ENCODE measurements around the gene RAB31. TPM values are rescaled to one million over a fixed set of nuclear protein-coding genes. Genes with fewer than 3 reads are reported as not detected.

RAB31 gene
- total RNA-seq, 4 donors from 2014 or later = 17.4 to 76.0 (median 45.0) TPM

GRCh38 chr18:9771977-9772660 lies 64.0 kb downstream of the RAB31 start:
- DNase-seq = no peak
- H3K27ac ChIP-seq = peak overlapping the region in 3 of 4 donors; percentile 2 to 35 (median 30)
- WGBS, 2 donors = 62 to 87% methylated on average over 8 to 9 of the region's 14 CpGs

DNA sequence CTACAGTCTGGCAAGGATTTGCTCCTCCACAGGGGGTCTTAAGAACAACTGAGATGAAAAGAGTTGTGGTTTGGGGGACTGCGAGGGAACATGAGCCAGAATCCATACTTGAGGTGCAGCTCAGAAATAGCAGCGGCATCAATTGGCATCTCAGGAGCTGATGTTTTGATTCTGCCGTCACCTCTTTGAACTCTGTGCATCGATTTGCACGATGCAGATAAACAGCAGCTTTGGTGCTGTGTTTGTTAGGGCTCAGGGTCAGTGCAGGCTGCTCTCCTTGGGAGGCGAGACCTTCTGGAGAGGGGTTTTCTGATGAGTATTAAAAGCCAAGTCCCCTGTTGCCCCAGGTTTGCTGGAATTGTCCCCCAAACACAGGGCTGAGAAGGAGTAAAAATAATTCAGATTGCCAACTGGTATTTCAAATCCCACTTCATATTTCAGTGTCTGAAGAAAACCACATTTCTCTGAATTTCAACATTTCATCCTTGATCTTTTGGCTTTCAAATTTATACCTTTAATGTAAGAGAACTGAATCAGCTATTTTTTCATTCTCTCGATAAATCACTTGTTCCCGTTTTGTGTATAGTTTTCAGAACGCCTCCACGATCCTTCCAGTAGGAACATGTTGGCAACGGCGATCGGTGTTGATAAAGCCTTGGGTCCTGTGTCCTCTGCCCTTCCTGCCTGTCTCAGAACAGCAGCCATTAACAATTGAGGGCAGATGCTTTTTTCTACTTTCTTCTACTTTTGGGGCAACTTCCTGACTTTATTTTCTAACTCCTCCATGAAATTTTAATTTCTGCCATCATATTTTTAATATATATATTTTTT lies 65.0 kb downstream of the RAB31 start:
- H3K27ac ChIP-seq = no peak overlapping the region
- no peak for DNase-seq
- WGBS, 2 donors = 79 to 89% methylated on average over 11 to 13 of the region's 13 CpGs
- intact Hi-C loops (cut with DNase I) = no loop called here
- no peak overlapping the region for H3K4me3 ChIP-seq
- peaks cover 0 to 27% (median 12%) of the 10 kb centered on the region in 3 donors for H3K4me1 ChIP-seq
- H3K36me3 ChIP-seq = no peaks in the 10 kb centered on the region
- H3K9me3 ChIP-seq = no peaks in the 10 kb centered on the region
- no peaks in the 10 kb centered on the region for H3K27me3 ChIP-seq
- TF ChIP-seq, protein P1, sequence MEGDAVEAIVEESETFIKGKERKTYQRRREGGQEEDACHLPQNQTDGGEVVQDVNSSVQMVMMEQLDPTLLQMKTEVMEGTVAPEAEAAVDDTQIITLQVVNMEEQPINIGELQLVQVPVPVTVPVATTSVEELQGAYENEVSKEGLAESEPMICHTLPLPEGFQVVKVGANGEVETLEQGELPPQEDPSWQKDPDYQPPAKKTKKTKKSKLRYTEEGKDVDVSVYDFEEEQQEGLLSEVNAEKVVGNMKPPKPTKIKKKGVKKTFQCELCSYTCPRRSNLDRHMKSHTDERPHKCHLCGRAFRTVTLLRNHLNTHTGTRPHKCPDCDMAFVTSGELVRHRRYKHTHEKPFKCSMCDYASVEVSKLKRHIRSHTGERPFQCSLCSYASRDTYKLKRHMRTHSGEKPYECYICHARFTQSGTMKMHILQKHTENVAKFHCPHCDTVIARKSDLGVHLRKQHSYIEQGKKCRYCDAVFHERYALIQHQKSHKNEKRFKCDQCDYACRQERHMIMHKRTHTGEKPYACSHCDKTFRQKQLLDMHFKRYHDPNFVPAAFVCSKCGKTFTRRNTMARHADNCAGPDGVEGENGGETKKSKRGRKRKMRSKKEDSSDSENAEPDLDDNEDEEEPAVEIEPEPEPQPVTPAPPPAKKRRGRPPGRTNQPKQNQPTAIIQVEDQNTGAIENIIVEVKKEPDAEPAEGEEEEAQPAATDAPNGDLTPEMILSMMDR (IDR thresholded peaks at IDR 0.05) = no peak
- no peak for TF ChIP-seq POLR2A (IDR thresholded peaks at IDR 0.05)

More at GRCh38 chr18:9771977-9772660, 64.0 kb downstream of the RAB31 start:
- Histone ChIP-seq H3K9me3 (no peaks in the 10 kb centered on the region), H3K27me3 (no peaks in the 10 kb centered on the region), H3K4me3 (no peak overlapping the region), H3K4me1 (peaks cover 0 to 27% (median 12%) of the 10 kb centered on the region in 3 donors), H3K36me3 (no peaks in the 10 kb centered on the region)
- intact Hi-C loops (cut with DNase I) = no loop called here
- TF ChIP-seq, protein P1 (IDR thresholded peaks at IDR 0.05) = no peak
- no peak for TF ChIP-seq POLR2A (IDR thresholded peaks at IDR 0.05)

DNA sequence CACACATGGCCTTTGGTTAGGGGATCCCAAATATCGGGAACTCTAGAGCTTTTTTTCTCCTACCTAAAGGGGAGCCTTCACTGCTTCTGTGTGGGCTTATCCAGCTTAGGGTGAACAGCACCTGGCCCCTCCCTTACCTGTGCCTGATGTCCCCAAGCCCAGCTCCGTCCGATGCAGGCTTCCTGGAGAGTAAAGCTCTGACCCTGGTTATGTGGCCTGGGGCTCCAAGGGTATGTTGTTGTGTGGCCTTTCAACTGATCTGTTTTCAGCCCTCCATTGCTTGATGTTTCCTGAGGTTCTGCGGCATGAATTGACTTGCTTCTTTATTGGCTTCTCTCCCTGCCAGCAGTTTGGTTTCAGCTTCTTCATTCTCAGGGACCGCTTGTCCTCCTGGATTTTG lies 66.0 kb downstream of the RAB31 start:
- no peak for DNase-seq
- TF ChIP-seq, protein P1 (IDR thresholded peaks at IDR 0.05) = no peak
- TF ChIP-seq POLR2A (IDR thresholded peaks at IDR 0.05) = no peak
- H3K27me3 ChIP-seq = no peaks in the 10 kb centered on the region
- no peaks in the 10 kb centered on the region for H3K36me3 ChIP-seq
- intact Hi-C loops (cut with DNase I) = no loop called here
- H3K9me3 ChIP-seq = no peaks in the 10 kb centered on the region
- no peak overlapping the region for H3K4me3 ChIP-seq
- 34 to 50% methylated on average over 5 of the region's 5 CpGs for WGBS, 2 donors
- H3K4me1 ChIP-seq = peaks cover 0 to 27% (median 12%) of the 10 kb centered on the region in 3 donors
- H3K27ac ChIP-seq = peak overlapping the region in 1 of 4 donors; percentile 14

DNA sequence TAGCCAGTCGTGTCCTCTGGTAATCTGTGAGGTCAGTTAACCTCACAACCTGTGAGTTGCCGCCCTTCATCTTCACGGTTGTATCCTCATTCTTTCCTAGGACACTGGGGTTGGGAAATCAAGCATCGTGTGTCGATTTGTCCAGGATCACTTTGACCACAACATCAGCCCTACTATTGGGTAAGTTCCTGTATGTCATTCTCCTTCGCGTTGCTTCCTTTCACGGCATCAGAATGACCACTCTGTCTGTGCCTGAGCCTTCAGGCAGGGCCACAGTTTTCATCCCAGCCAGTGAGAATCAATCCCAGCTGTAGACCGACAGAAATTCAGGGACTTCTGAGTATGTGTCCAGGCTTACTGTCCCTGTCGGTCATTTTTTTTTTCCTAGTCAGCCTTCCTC lies 67.1 kb downstream of the RAB31 start:
- Histone ChIP-seq H3K4me3 (no peak overlapping the region), H3K27me3 (no peaks in the 10 kb centered on the region), H3K4me1 (peaks cover 8 to 37% (median 12%) of the 10 kb centered on the region in 3 donors), H3K36me3 (no peaks in the 10 kb centered on the region), H3K9me3 (no peaks in the 10 kb centered on the region), H3K27ac (peak overlapping the region in 2 of 4 donors; percentile 33 to 41)
- peak in 1 of 4 donors; percentile 15 for TF ChIP-seq POLR2A (IDR thresholded peaks at IDR 0.05)
- TF ChIP-seq, protein P1 (IDR thresholded peaks at IDR 0.05) = no peak
- intact Hi-C loops (cut with DNase I) = no loop called here
- no peak for DNase-seq
- 80 to 82% methylated on average over 10 of the region's 10 CpGs for WGBS, 2 donors

- H3K27ac ChIP-seq = peak overlapping the region; percentile 21 to 68 (median 62)
- 26 to 38% methylated on average over 4 of the region's 4 CpGs for WGBS, 2 donors
- H3K4me3 ChIP-seq = no peak overlapping the region
- no peaks in the 10 kb centered on the region for H3K27me3 ChIP-seq
- no peak for DNase-seq
- no peaks in the 10 kb centered on the region for H3K9me3 ChIP-seq
- TF ChIP-seq, protein P1 (IDR thresholded peaks at IDR 0.05) = no peak
- no peak for TF ChIP-seq POLR2A (IDR thresholded peaks at IDR 0.05)
- peaks cover 3 to 40% (median 17%) of the 10 kb centered on the region in 3 donors for H3K4me1 ChIP-seq
- intact Hi-C loops (cut with DNase I) = no loop called here
- H3K36me3 ChIP-seq = no peaks in the 10 kb centered on the region
Observed at GRCh38 chr18:9779630-9780029, 71.5 kb downstream of the RAB31 start.
